ENCODE measurements around the gene CNTNAP2.

- no peak for TF ChIP-seq CTCF (IDR thresholded peaks at IDR 0.05)
- TF ChIP-seq POLR2AphosphoS5 (IDR thresholded peaks at IDR 0.05; ENCODE audit: insufficient read depth in 1 of 2, low read depth in 1 of 2): no peak
- no peak for TF ChIP-seq POLR2A (IDR thresholded peaks at IDR 0.05)
These were observed 2173.0 kb downstream of the CNTNAP2 start for GRCh38 chr7:148289630-148290029.
